DND-41 (cell line): ENCODE results near the gene BLTP2.

Experiments
- ATAC-seq: fragments of 200-7000 bp; cut with Tn5 transposase; 3 replicates; pipeline ENCODE4 v1.9.1; 2021; ENCODE audit warnings: low read depth; ENCODE audit not compliant: insufficient read depth
- DNase-seq: peaks from one replicate; pipeline ENCODE4 v3.0.0-alpha.2; 2020
- H2AFZ ChIP-seq: 2 replicates; pipeline ENCODE4 v1.6.0; 2012; ENCODE audit warnings: low read depth, low read length
- H3K27ac ChIP-seq: 2 replicates; pipeline ENCODE4 v1.5.1; 2012; ENCODE audit warnings: low read length, inconsistent platforms
- H3K27me3 ChIP-seq: fragments of 200-600 bp; sonication (generic); 2 replicates; pipeline ENCODE4 v1.6.0; 2012; ENCODE audit warnings: low read length, mild to moderate bottlenecking, inconsistent platforms; ENCODE audit not compliant: insufficient read depth, poor library complexity
- H3K36me3 ChIP-seq: 2 replicates; pipeline ENCODE4 v1.5.1; 2012; ENCODE audit warnings: low read length, inconsistent platforms; ENCODE audit not compliant: insufficient read depth
- H3K4me1 ChIP-seq: 2 replicates; pipeline ENCODE4 v1.5.1; 2012; ENCODE audit warnings: mild to moderate bottlenecking, low read length; ENCODE audit not compliant: insufficient read depth
- H3K4me2 ChIP-seq: 2 replicates; pipeline ENCODE4 v1.6.0; 2012; ENCODE audit warnings: mild to moderate bottlenecking, moderate library complexity, low read length, inconsistent platforms; ENCODE audit not compliant: insufficient read depth
- H3K4me3 ChIP-seq, 2 experiments: fragments of 200-600 bp in 1 of 2; shearing (Covaris generic) in 1 of 2; 2 replicates each; pipeline ENCODE4 v1.5.1; 2012 to 2016; ENCODE audit warnings: inconsistent platforms in 2 of 2, low read length in 2 of 2, mild to moderate bottlenecking in 2 of 2, low read depth in 1 of 2, moderate library complexity in 1 of 2
- H3K79me2 ChIP-seq: 2 replicates; pipeline ENCODE4 v1.6.0; 2012; ENCODE audit warnings: low read length, inconsistent platforms; ENCODE audit not compliant: insufficient read depth
- H3K9ac ChIP-seq: 2 replicates; pipeline ENCODE4 v1.6.0; 2012; ENCODE audit warnings: low read depth, mild to moderate bottlenecking, inconsistent platforms, low read length, moderate library complexity
- H3K9me3 ChIP-seq: 2 replicates; pipeline ENCODE4 v1.5.1; 2012; ENCODE audit warnings: low read length, moderate library complexity, mild to moderate bottlenecking, inconsistent platforms; ENCODE audit not compliant: insufficient read depth, severe bottlenecking
- H4K20me1 ChIP-seq: 2 replicates; pipeline ENCODE4 v1.6.0; 2012; ENCODE audit warnings: low read length; ENCODE audit not compliant: insufficient read depth
- EZH2 ChIP-seq: IDR thresholded peaks from 3 replicates; pipeline ENCODE4 v1.6.1; 2012; ENCODE audit warnings: borderline replicate concordance, low read depth, mild to moderate bottlenecking, moderate library complexity, low read length, inconsistent platforms; ENCODE audit not compliant: severe bottlenecking
- TF ChIP-seq, protein P1 (sequence below): IDR thresholded peaks from 2 replicates; pipeline ENCODE4 v1.5.1; 2012; ENCODE audit warnings: borderline replicate concordance, low read length, moderate library complexity, mild to moderate bottlenecking; ENCODE audit not compliant: poor library complexity, severe bottlenecking; ENCODE audit errors: extremely low read depth

Gene BLTP2

GRCh38 chr17:28634206-28634865 lies 10.6 kb downstream of the BLTP2 start:
- DNase-seq (no peak), ATAC-seq (no peak)
- peaks cover 98% of the 10 kb centered on the region for H3K36me3 ChIP-seq
- no peak overlapping the region for H3K4me3 ChIP-seq
- no peak for TF ChIP-seq EZH2
- TF ChIP-seq, protein P1, sequence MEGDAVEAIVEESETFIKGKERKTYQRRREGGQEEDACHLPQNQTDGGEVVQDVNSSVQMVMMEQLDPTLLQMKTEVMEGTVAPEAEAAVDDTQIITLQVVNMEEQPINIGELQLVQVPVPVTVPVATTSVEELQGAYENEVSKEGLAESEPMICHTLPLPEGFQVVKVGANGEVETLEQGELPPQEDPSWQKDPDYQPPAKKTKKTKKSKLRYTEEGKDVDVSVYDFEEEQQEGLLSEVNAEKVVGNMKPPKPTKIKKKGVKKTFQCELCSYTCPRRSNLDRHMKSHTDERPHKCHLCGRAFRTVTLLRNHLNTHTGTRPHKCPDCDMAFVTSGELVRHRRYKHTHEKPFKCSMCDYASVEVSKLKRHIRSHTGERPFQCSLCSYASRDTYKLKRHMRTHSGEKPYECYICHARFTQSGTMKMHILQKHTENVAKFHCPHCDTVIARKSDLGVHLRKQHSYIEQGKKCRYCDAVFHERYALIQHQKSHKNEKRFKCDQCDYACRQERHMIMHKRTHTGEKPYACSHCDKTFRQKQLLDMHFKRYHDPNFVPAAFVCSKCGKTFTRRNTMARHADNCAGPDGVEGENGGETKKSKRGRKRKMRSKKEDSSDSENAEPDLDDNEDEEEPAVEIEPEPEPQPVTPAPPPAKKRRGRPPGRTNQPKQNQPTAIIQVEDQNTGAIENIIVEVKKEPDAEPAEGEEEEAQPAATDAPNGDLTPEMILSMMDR: no peak
- H3K4me1 ChIP-seq: peaks cover 6% of the 10 kb centered on the region; the same call in 1 of the 2 replicates
- no peak overlapping the region for H2AFZ ChIP-seq
- peaks cover 35% of the 10 kb centered on the region for H4K20me1 ChIP-seq
- H3K79me2 ChIP-seq: peaks cover 30% of the 10 kb centered on the region
- H3K27ac ChIP-seq: no peak overlapping the region
- H3K27me3 ChIP-seq: no peaks in the 10 kb centered on the region
- no peak overlapping the region for H3K9ac ChIP-seq
- no peak overlapping the region for H3K4me2 ChIP-seq
- no peaks in the 10 kb centered on the region for H3K9me3 ChIP-seq

GRCh38 chr17:28626818-28627217 lies 18.1 kb downstream of the BLTP2 start:
- TF ChIP-seq, protein P1: no peak
- no peak for TF ChIP-seq EZH2
- Histone ChIP-seq H3K9ac (no peak overlapping the region), H3K36me3 (peaks cover 85% of the 10 kb centered on the region), H3K27ac (no peak overlapping the region), H3K4me3 (no peak overlapping the region), H3K4me1 (no peaks in the 10 kb centered on the region), H2AFZ (no peak overlapping the region), H3K4me2 (no peak overlapping the region), H3K79me2 (no peaks in the 10 kb centered on the region), H3K27me3 (no peaks in the 10 kb centered on the region), H4K20me1 (no peaks in the 10 kb centered on the region), H3K9me3 (no peaks in the 10 kb centered on the region)
- ATAC-seq: no peak
- no peak for DNase-seq

DNA sequence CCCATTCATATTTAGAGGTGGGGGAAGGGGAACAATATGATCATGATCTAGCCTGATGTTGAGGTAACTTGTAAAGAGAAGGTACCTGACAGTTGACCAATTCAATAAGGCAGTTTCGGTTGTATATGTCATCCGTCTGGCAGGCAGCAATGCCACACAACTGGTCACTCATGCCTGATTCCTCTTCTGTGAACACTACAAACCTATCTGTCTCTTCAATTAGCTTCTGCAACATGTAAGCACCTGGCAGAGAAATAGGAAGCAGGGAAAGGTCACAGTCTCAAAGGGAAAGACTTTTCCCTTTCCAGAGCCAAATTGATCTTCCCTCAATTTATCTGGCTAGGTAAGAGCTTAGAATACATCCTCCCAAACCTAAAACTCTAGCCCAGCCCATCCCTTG lies 20.8 kb downstream of the BLTP2 start:
- Histone ChIP-seq H3K27me3 (no peaks in the 10 kb centered on the region), H3K4me2 (no peak overlapping the region), H3K36me3 (peaks cover 89% of the 10 kb centered on the region), H2AFZ (no peak overlapping the region), H3K79me2 (no peaks in the 10 kb centered on the region), H3K9ac (no peak overlapping the region), H3K4me1 (no peaks in the 10 kb centered on the region), H3K4me3 (no peak overlapping the region), H3K9me3 (no peaks in the 10 kb centered on the region), H4K20me1 (no peaks in the 10 kb centered on the region), H3K27ac (no peak overlapping the region)
- ATAC-seq (no peak), DNase-seq (no peak)
- TF ChIP-seq, protein P1: no peak
- TF ChIP-seq EZH2: no peak
